ENCODE data around the gene SOX15. TPM values are rescaled to one million over a fixed set of nuclear protein-coding genes. Genes with fewer than 3 reads are reported as not detected.

SOX15 gene
- 100 to 1,000 TPM in 1 of 4 donors, 10 to 100 TPM in 3; 61.9 to 106 (median 77.8) TPM for total RNA-seq

DNA sequence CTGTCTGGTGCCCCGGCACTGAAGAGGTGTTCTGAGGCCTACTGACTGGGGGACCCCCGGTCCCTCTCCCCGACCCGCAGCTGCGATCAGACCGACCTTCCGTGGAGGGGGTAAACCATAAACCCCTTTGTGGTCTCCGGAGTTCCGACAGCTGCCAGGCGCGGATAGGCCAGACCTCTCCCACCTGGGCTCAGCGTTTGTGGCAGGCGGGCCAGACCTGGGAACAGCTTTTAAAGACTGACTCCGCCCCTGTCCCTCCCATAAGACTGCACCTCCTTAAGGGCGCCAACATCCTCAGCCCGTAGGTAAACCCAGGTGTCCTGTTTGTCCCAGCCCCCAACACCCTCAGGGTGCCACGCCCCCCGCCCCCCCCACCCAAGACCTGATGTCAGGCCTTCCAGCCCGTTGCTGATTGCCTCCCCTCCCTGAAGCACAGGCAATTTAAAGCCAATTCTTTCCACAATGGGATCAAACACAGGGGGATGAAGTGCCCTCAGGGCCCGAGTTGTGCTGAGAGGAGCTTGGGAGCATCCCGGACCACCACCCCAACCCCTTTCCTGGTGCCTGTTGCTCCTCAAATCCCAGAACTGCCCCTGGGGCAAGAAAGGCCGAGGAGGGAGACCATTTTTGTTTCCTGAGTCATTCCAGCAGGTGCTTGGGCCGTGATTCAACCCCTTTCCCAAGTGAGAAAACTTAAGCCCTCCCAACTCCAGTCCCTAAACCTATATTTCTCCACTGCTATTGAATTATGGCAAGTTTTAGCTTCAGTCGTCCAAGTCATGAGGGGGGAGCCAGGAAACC, at the start of gene SOX15:
Gene SOX15 (minus strand): TSS at position 204 of the 801 bp plus-strand sequence. CDS start 418 bp downstream, outside the sequence.
- H3K4me3 ChIP-seq (ENCODE audit: low read depth, poor library complexity, severe bottlenecking) = peak within 1 kb of the TSS; percentile 18
- WGBS, 2 donors = 32 to 33% methylated on average over 22 to 24 of the region's 24 CpGs
- intact Hi-C loops (cut with DNase I; ENCODE audit: low total_unique reads) = no loop called here
- peak in 1 of 2 donors; percentile 91 for DNase-seq (ENCODE audit: low spot score in 2 of 2)
- no peak for TF ChIP-seq POLR2A (IDR thresholded peaks at IDR 0.05)
- TF ChIP-seq, protein P1, sequence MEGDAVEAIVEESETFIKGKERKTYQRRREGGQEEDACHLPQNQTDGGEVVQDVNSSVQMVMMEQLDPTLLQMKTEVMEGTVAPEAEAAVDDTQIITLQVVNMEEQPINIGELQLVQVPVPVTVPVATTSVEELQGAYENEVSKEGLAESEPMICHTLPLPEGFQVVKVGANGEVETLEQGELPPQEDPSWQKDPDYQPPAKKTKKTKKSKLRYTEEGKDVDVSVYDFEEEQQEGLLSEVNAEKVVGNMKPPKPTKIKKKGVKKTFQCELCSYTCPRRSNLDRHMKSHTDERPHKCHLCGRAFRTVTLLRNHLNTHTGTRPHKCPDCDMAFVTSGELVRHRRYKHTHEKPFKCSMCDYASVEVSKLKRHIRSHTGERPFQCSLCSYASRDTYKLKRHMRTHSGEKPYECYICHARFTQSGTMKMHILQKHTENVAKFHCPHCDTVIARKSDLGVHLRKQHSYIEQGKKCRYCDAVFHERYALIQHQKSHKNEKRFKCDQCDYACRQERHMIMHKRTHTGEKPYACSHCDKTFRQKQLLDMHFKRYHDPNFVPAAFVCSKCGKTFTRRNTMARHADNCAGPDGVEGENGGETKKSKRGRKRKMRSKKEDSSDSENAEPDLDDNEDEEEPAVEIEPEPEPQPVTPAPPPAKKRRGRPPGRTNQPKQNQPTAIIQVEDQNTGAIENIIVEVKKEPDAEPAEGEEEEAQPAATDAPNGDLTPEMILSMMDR (IDR thresholded peaks at IDR 0.05) = no peak

GRCh38 chr17:7636163-7636562, 46.3 kb upstream of the SOX15 start:
- DNase-seq (ENCODE audit: low spot score in 2 of 2) = no peak
- TF ChIP-seq POLR2A (IDR thresholded peaks at IDR 0.05) = no peak
- TF ChIP-seq, protein P1 (IDR thresholded peaks at IDR 0.05) = no peak
- 62 to 67% methylated on average over 5 of the region's 5 CpGs for WGBS, 2 donors
- intact Hi-C loops (cut with DNase I; ENCODE audit: low total_unique reads) = no loop called here
- no peak overlapping the region for H3K4me3 ChIP-seq (ENCODE audit: low read depth, poor library complexity, severe bottlenecking)

- intact Hi-C loops (cut with DNase I; ENCODE audit: low total_unique reads) = no loop called here
- no peak overlapping the region for H3K4me3 ChIP-seq (ENCODE audit: low read depth, poor library complexity, severe bottlenecking)
- DNase-seq (ENCODE audit: low spot score in 2 of 2) = no peak
- WGBS, 2 donors = 24 to 34% methylated on average over 5 of the region's 5 CpGs
- TF ChIP-seq, protein P1 (IDR thresholded peaks at IDR 0.05) = no peak
- no peak for TF ChIP-seq POLR2A (IDR thresholded peaks at IDR 0.05)
Observed at GRCh38 chr17:7634384-7634783, 44.5 kb upstream of the SOX15 start.

DNA sequence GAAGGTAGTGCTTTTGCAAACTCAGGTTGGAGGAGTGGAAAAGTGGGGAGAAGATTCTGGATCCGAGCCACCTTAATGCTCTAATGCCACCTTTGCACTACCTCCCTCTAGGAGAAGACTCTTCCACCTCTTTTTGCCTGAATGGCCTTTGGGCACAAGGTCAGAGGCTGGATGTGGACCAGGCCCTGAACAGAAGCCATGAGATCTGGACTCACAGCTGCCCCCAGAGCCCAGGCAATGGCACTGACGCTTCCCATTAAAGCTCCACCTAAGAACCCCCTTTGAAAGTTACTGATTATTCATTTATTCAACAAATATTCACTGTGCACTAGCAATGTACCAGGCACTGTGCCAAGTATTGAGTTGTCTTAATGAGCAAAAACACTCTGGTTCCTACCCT, 43.2 kb upstream of the SOX15 start:
- intact Hi-C loops (cut with DNase I; ENCODE audit: low total_unique reads) = no loop called here
- no peak for TF ChIP-seq POLR2A (IDR thresholded peaks at IDR 0.05)
- TF ChIP-seq, protein P1 (IDR thresholded peaks at IDR 0.05) = no peak
- 91 to 98% methylated on average over 2 of the region's 2 CpGs for WGBS, 2 donors
- DNase-seq (ENCODE audit: low spot score in 2 of 2) = no peak
- no peak overlapping the region for H3K4me3 ChIP-seq (ENCODE audit: low read depth, poor library complexity, severe bottlenecking)

DNA sequence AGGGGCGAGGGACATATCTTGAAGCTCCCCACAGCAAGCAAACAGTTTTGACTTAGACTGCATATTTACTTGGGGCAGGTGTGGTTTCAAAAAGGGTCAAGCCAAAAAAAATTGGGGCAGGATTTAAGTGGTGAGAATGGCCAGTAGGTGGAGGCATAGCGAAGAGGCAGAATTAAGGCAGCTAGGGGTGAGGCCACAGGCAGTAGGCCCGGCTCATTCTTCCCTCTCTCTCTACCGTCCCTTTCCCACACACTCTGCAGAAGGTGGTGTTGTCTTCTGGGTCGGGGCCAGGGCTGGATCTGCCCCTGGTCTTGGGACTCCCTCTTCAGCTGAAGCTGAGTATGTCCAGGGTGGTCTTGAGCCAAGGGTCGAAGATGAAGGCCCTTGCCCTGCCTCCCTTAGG, 42.6 kb upstream of the SOX15 start:
- no peak overlapping the region for H3K4me3 ChIP-seq (ENCODE audit: low read depth, poor library complexity, severe bottlenecking)
- DNase-seq (ENCODE audit: low spot score in 2 of 2) = no peak
- TF ChIP-seq POLR2A (IDR thresholded peaks at IDR 0.05) = no peak
- TF ChIP-seq, protein P1 (IDR thresholded peaks at IDR 0.05) = no peak
- 41 to 46% methylated on average over 6 of the region's 6 CpGs for WGBS, 2 donors
- intact Hi-C loops (cut with DNase I; ENCODE audit: low total_unique reads) = no loop called here

All from lower leg skin (tissue), 4 donors.